K562 (cell line): ENCODE results near the gene ITGA1. TPM values are rescaled to one million over a fixed set of nuclear protein-coding genes. Genes with fewer than 3 reads are reported as not detected.

Experiments
- ATAC-seq: fragments of 200-7000 bp; cut with Tn5 transposase; 3 replicates; pipeline ENCODE4 v1.9.1; 2020; ENCODE audit warnings: moderate library complexity
- BruUV-seq: library from RNA; stranded (reverse); fragments of 400-500 nt; replicated peaks from 2 replicates; lab custom pipeline; 2021; lab: Mats Ljungman, UMichigan
- CTCF ChIA-PET: fragments of 300-600 bp; formaldehyde crosslinking; extraction: SDS; loops from one replicate; lab custom pipeline; 2021; ENCODE audit warnings: low intra/inter-chr PET ratio; lab: Yijun Ruan, JAX
- POLR2A ChIA-PET: fragments of 300-600, 350-650 bp; sonication (Branson Sonifier 250); formaldehyde crosslinking; extraction: SDS; loops from one replicate; lab custom pipeline; 2021; ENCODE audit warnings: antibody characterized with exemption, inconsistent platforms; lab: Yijun Ruan, JAX
- DNase-seq, 4 experiments: peaks; one replicate each; pipeline versions ENCODE4 v3.0.0 to v3.0.0-alpha.2; 2011 to 2018; ENCODE audit warnings: low spot score in 3 of 4, mixed read lengths in 3 of 4; ENCODE audit errors: extremely low read depth in 1 of 4
- FAIRE-seq: peaks from 2 replicates; lab custom pipeline; 2011; peaks lifted over from hg19 to GRCh38; lab: Jason Lieb, UNC
- H2AFZ ChIP-seq: 2 replicates; pipeline ENCODE4 v1.6.0; 2011; ENCODE audit warnings: low read depth, low read length, control low read depth, inconsistent platforms
- H3K27ac ChIP-seq: fragments of 200-600 bp; 3 replicates; pipeline ENCODE4 v1.8.0; 2011; ENCODE audit warnings: low read depth, mild to moderate bottlenecking, control low read depth, inconsistent platforms, low read length, moderate library complexity, mixed read lengths; ENCODE audit errors: extremely low read depth
- H3K27me3 ChIP-seq, 2 experiments: fragments of 300-600 bp in 1 of 2; 2 replicates in 1 of 2; 3 replicates in 1 of 2; pipeline versions ENCODE4 v1.6.0 to v1.8.0; 2011; ENCODE audit warnings: inconsistent platforms in 2 of 2, low read length in 2 of 2, mild to moderate bottlenecking in 1 of 2, mixed read lengths in 1 of 2, moderate library complexity in 1 of 2; ENCODE audit not compliant: control insufficient read depth in 2 of 2, insufficient read depth in 2 of 2
- H3K36me3 ChIP-seq: fragments of 300-600 bp; 3 replicates; pipeline ENCODE4 v1.8.0; 2011; ENCODE audit warnings: mild to moderate bottlenecking, low read length, inconsistent platforms; ENCODE audit not compliant: control insufficient read depth, insufficient read depth
- H3K4me1 ChIP-seq, 2 experiments: fragments of 200-600 bp in 1 of 2; replicated peaks in 1 of 2; 2 replicates in 1 of 2; 3 replicates in 1 of 2; pipeline versions ENCODE4 v1.5.1 to v1.8.0; 2011; ENCODE audit warnings: inconsistent platforms in 2 of 2, low read length in 2 of 2, mild to moderate bottlenecking in 1 of 2, mixed read lengths in 1 of 2, moderate library complexity in 1 of 2; ENCODE audit not compliant: control insufficient read depth in 2 of 2, insufficient read depth in 2 of 2
- H3K4me2 ChIP-seq: 2 replicates; pipeline ENCODE4 v1.6.1; 2011; ENCODE audit warnings: low read length, control low read depth, inconsistent platforms, mixed read lengths; ENCODE audit not compliant: insufficient read depth
- H3K4me3 ChIP-seq: fragments of 200-600 bp; sonication (generic), shearing (Covaris generic); 2 replicates; pipeline ENCODE4 v1.5.1; 2016; ENCODE audit warnings: control low read depth, inconsistent platforms
- H3K79me2 ChIP-seq: fragments of 200-600 bp; 3 replicates; pipeline ENCODE4 v1.8.0; 2011; ENCODE audit warnings: low read length, inconsistent platforms; ENCODE audit not compliant: control insufficient read depth, insufficient read depth
- H3K9ac ChIP-seq, 2 experiments: 2 replicates each; pipeline versions ENCODE4 v1.6.0 to v1.6.1; 2011; ENCODE audit warnings: low read depth in 2 of 2, low read length in 2 of 2, control low read depth in 1 of 2, inconsistent platforms in 1 of 2, mild to moderate bottlenecking in 1 of 2, mixed read lengths in 1 of 2; ENCODE audit not compliant: insufficient read depth in 1 of 2
- H3K9me1 ChIP-seq: one replicate; pipeline ENCODE4 v1.6.0; 2011; ENCODE audit warnings: inconsistent platforms, mild to moderate bottlenecking, low read length, moderate library complexity; ENCODE audit not compliant: control insufficient read depth, insufficient read depth
- H3K9me3 ChIP-seq: replicated peaks from 2 replicates; pipeline ENCODE4 v1.5.1; 2011; ENCODE audit warnings: low read depth, low read length, inconsistent platforms; ENCODE audit not compliant: control insufficient read depth, insufficient read depth
- H4K20me1 ChIP-seq: replicated peaks from 2 replicates; pipeline ENCODE4 v1.6.1; 2011; ENCODE audit warnings: low read length, inconsistent platforms, mixed read lengths; ENCODE audit not compliant: control insufficient read depth, insufficient read depth
- ATF4 ChIP-seq: fragments of 450-650 bp; formaldehyde crosslinking; IDR thresholded peaks from 2 replicates; pipeline ENCODE4 v1.4.0; 2022; ENCODE audit warnings: mild to moderate bottlenecking, moderate library complexity
- CBFA2T3 ChIP-seq: fragments of 450-650 bp; IDR thresholded peaks from 2 replicates; pipeline ENCODE4 v1.6.1; 2017
- ETV5 ChIP-seq: sonication (generic); formaldehyde crosslinking; IDR thresholded peaks from 2 replicates; pipeline ENCODE4 v1.4.0; 2020; ENCODE audit warnings: low read depth, mild to moderate bottlenecking, missing genetic modification reagents
- PHB ChIP-seq: fragments of 250-450 bp; sonication (Bioruptor Pico); IDR thresholded peaks from 2 replicates; pipeline ENCODE4 v1.5.0; 2021
- PHF8 ChIP-seq: fragments of 200-600 bp; sonication (generic); IDR thresholded peaks from 2 replicates; pipeline ENCODE4 v1.6.1; 2012; ENCODE audit warnings: mixed run types, mild to moderate bottlenecking, inconsistent platforms, low read length, moderate library complexity, borderline replicate concordance
- SAFB ChIP-seq: fragments of 200-400 bp; formaldehyde crosslinking; IDR thresholded peaks from 2 replicates; pipeline ENCODE4 v1.6.1; 2017; ENCODE audit warnings: low read depth, low read length, borderline replicate concordance
- TAF9B ChIP-seq: fragments of 450-650 bp; IDR thresholded peaks from 2 replicates; pipeline ENCODE4 v1.6.1; 2018; ENCODE audit warnings: mild to moderate bottlenecking; ENCODE audit not compliant: partially characterized antibody
- TCF7L2 ChIP-seq: fragments of 150-350 bp; IDR thresholded peaks from 2 replicates; pipeline ENCODE4 v1.6.1; 2016; ENCODE audit warnings: low read depth, mild to moderate bottlenecking, low read length, moderate library complexity
- TGIF2 ChIP-seq: sonication (generic); formaldehyde crosslinking; IDR thresholded peaks from 2 replicates; pipeline ENCODE4 v1.8.1; 2022; ENCODE audit warnings: mild to moderate bottlenecking, missing genetic modification reagents, moderate library complexity
- XRCC3 ChIP-seq: fragments of 450-650 bp; IDR thresholded peaks from 2 replicates; pipeline ENCODE4 v1.6.1; 2017; ENCODE audit warnings: mild to moderate bottlenecking, moderate library complexity
- ZZZ3 ChIP-seq: fragments of 450-650 bp; IDR thresholded peaks from 2 replicates; pipeline ENCODE4 v1.6.1; 2016; ENCODE audit warnings: antibody characterized with exemption, mild to moderate bottlenecking, moderate library complexity
- WGBS: fragments of 100-300 bp; shearing (Covaris generic); methylation state at CpG from one replicate; pipeline ENCODE4 v1.1.6; 2016; ENCODE audit warnings: low coverage, mixed read lengths; ENCODE audit not compliant: insufficient coverage; ENCODE audit errors: missing lambda C conversion rate; 5-methylcytosine and 5-hydroxymethylcytosine counted together
- in situ Hi-C: fragments of 300-500 bp; cut with MboI; formaldehyde crosslinking; loops from 4 replicates; pipeline ENCODE4 v1.15.0; 2018; ENCODE audit warnings: inconsistent platforms, mixed read lengths
- intact Hi-C: fragments of 100-400 bp; cut with micrococcal nuclease; formaldehyde crosslinking; loops from 2 replicates; pipeline ENCODE4 v1.14.2; 2022
- polyA plus RNA-seq, 8 experiments: library from polyadenylated mRNA; depleted of rRNA in 4 of 8; stranded (reverse) in 5 of 8; unstranded in 3 of 8; fragments of >200 nt; fragmentation: Nextera tagmentation in 2 of 8; fragmentation: Illumina TruSeq in 1 of 8; extraction: Ambion mirVana in 2 of 8; extraction: Trizol in 1 of 8; gene quantifications; 2 replicates each; pipeline versions ENCODE4 v1.2.1 to v1.2.3, GENCODE V29; 2011 to 2014; ENCODE audit warnings: inconsistent platforms in 1 of 8, missing spikeins in 1 of 8
- total RNA-seq, 7 experiments: library from RNA; depleted of rRNA in 6 of 7; stranded (reverse); fragments of >200 nt in 6 of 7; fragmentation: Illumina TruSeq in 2 of 7; extraction: Trizol in 2 of 7; gene quantifications; 2 replicates each; pipeline versions ENCODE4 v1.2.1 to v1.2.3, GENCODE V29; 2011 to 2021; ENCODE audit warnings: low replicate concordance in 1 of 7

ITGA1 gene
- total and polyA plus RNA-seq, 9 of the 15 experiments (the other 6 are each of a cell fraction or from before 2014, with no cell fraction given) = 0.04 to 0.22 TPM; not detected in 7

- in situ Hi-C loops = no loop called here
Observed at GRCh38 chr5:52864371-52864770, 76.7 kb downstream of the ITGA1 start.

More at GRCh38 chr5:52864371-52864770, 76.7 kb downstream of the ITGA1 start:
- Histone ChIP-seq H3K27me3 (no peaks in the 10 kb centered on the region), H3K9ac (no peak overlapping the region), H3K4me2 (no peak overlapping the region), H3K9me3 (no peaks in the 10 kb centered on the region), H3K27ac (no peak overlapping the region), H3K79me2 (no peaks in the 10 kb centered on the region), H4K20me1 (no peaks in the 10 kb centered on the region), H2AFZ (no peak overlapping the region), H3K9me1 (no peaks in the 10 kb centered on the region), H3K36me3 (no peaks in the 10 kb centered on the region), H3K4me3 (no peak overlapping the region), H3K4me1 (no peaks in the 10 kb centered on the region)
- intact Hi-C loops = no loop called here
- CTCF ChIA-PET = no interaction called here
- BruUV-seq = no TSS peak
- FAIRE-seq (no peak), DNase-seq (no peak), ATAC-seq (no peak)
- WGBS = 0% methylated on average over 2 of the region's 2 CpGs
- POLR2A ChIA-PET = no interaction called here
- no peak for TF ChIP-seq CBFA2T3
- no peak for TF ChIP-seq TAF9B
- TF ChIP-seq TGIF2 = no peak
- TF ChIP-seq SAFB = no peak
- no peak for TF ChIP-seq ATF4
- TF ChIP-seq ETV5 (CRISPR knock-in tag) = no peak
- TF ChIP-seq ZZZ3 = no peak
- no peak for TF ChIP-seq TCF7L2
- TF ChIP-seq XRCC3 = no peak
- TF ChIP-seq PHB (CRISPR knock-in tag) = no peak
- TF ChIP-seq PHF8 = no peak
